Gastrocnemius medialis (tissue), 4 donors: Measurements from ENCODE around the gene PNPT1. TPM values are rescaled to one million over a fixed set of nuclear protein-coding genes. Genes with fewer than 3 reads are reported as not detected.
"Not testable (repeated sequence)": the region's sequence is repeated elsewhere in the genome, so short reads cannot be mapped to it uniquely, and the experiment has no call there.

Source experiments
- ATAC-seq, 2 donors: fragments of 150-250 bp; one replicate each; pipeline ENCODE4 v1.9.1; 2016
- DNase-seq, 2 donors: peaks; one replicate each; pipeline ENCODE4 v3.0.0-alpha.2; 2019
- H3K27ac ChIP-seq, 4 donors: fragments of 200-600 bp; sonication (generic); 1 replicate in 1 of 4; 2 replicates in 3 of 4; pipeline ENCODE4 v1.5.1; 2016 to 2018; ENCODE audit warnings: mild to moderate bottlenecking in 2 of 4, moderate library complexity in 1 of 4
- H3K27me3 ChIP-seq, 3 donors: fragments of 200-600 bp; sonication (generic) in 2 of 3; 1 replicate in 1 of 3; 2 replicates in 2 of 3; pipeline versions ENCODE4 v1.5.1 to v1.6.0; 2016 to 2019; ENCODE audit warnings: mild to moderate bottlenecking in 1 of 3, moderate library complexity in 1 of 3
- H3K36me3 ChIP-seq, 2 donors: fragments of 200-600 bp; sonication (generic) in 1 of 2; one replicate each; pipeline ENCODE4 v1.5.1; 2017 to 2018
- H3K4me1 ChIP-seq, 2 donors: fragments of 200-600 bp; sonication (generic) in 1 of 2; one replicate each; pipeline ENCODE4 v1.5.1; 2016 to 2017; ENCODE audit warnings: mild to moderate bottlenecking in 2 of 2
- H3K4me3 ChIP-seq, 4 donors: fragments of 200-600 bp; sonication (generic) in 3 of 4; 1 replicate in 1 of 4; 2 replicates in 3 of 4; pipeline ENCODE4 v1.5.1; 2016 to 2019; ENCODE audit warnings: mild to moderate bottlenecking in 2 of 4
- H3K9me3 ChIP-seq, 3 donors: fragments of 200-600 bp; sonication (generic) in 2 of 3; 1 replicate in 1 of 3; 2 replicates in 2 of 3; pipeline ENCODE4 v1.5.1; 2016 to 2019
- POLR2A ChIP-seq, 2 donors: fragments of 450-650 bp; IDR thresholded peaks; one replicate each; pipeline ENCODE4 v1.6.1; 2017; ENCODE audit warnings: antibody characterized with exemption in 2 of 2, mild to moderate bottlenecking in 2 of 2, moderate library complexity in 2 of 2
- in situ Hi-C, 4 donors: fragments of 200-750 bp; cut with MboI; loops; one replicate each; pipeline versions ENCODE4 v1.15.0 to v1.8.0; 2017; ENCODE audit warnings: low sequenced_read_pairs in 4 of 4
- intact Hi-C: fragments of 100-400 bp; cut with DNase I; formaldehyde crosslinking; loops from one replicate; pipeline ENCODE4 v1.15.1; 2023; ENCODE audit warnings: low total_unique reads
- total RNA-seq, 4 donors: library from RNA; depleted of rRNA; stranded (reverse); fragments of >200 nt; gene quantifications; one replicate each; pipeline versions ENCODE4 v1.1.0 to v1.2.3, GENCODE V29; 2016
- TF ChIP-seq, protein P1 (sequence below), 5 experiments: fragments of 450-650 bp in 3 of 5; fragments of 200-600 bp in 2 of 5; sonication (generic) in 2 of 5; IDR thresholded peaks in 4 of 5; conservative IDR thresholded peaks in 1 of 5; 1 replicate in 4 of 5; 2 replicates in 1 of 5; pipeline ENCODE4 v1.5.1; 2016 to 2019; ENCODE audit warnings: antibody characterized with exemption in 5 of 5, mild to moderate bottlenecking in 3 of 5, moderate library complexity in 3 of 5

The PNPT1 gene
- total RNA-seq, 4 donors from 2014 or later: 14.1 to 26.0 (median 20.5) TPM

GRCh38 chr2:55607717-55608116 is 85.9 kb downstream of the PNPT1 start:
- no peak overlapping the region for H3K4me3 ChIP-seq
- no peak overlapping the region for H3K27ac ChIP-seq
- intact Hi-C loops: no loop called here
- H3K27me3 ChIP-seq: no peaks in the 10 kb centered on the region
- peaks cover 10 to 16% of the 10 kb centered on the region in 2 donors for H3K4me1 ChIP-seq
- H3K9me3 ChIP-seq: no peaks in the 10 kb centered on the region
- peaks cover 0 to 10% of the 10 kb centered on the region in 2 donors for H3K36me3 ChIP-seq
- ATAC-seq (no peak), DNase-seq (no peak)
- TF ChIP-seq, protein P1, sequence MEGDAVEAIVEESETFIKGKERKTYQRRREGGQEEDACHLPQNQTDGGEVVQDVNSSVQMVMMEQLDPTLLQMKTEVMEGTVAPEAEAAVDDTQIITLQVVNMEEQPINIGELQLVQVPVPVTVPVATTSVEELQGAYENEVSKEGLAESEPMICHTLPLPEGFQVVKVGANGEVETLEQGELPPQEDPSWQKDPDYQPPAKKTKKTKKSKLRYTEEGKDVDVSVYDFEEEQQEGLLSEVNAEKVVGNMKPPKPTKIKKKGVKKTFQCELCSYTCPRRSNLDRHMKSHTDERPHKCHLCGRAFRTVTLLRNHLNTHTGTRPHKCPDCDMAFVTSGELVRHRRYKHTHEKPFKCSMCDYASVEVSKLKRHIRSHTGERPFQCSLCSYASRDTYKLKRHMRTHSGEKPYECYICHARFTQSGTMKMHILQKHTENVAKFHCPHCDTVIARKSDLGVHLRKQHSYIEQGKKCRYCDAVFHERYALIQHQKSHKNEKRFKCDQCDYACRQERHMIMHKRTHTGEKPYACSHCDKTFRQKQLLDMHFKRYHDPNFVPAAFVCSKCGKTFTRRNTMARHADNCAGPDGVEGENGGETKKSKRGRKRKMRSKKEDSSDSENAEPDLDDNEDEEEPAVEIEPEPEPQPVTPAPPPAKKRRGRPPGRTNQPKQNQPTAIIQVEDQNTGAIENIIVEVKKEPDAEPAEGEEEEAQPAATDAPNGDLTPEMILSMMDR (IDR thresholded peaks at IDR 0.05 in 4 of 5, conservative IDR thresholded peaks at IDR 0.05 in 1 of 5): no peak
- TF ChIP-seq POLR2A (IDR thresholded peaks at IDR 0.05): no peak
- in situ Hi-C loops: no loop called here

DNA sequence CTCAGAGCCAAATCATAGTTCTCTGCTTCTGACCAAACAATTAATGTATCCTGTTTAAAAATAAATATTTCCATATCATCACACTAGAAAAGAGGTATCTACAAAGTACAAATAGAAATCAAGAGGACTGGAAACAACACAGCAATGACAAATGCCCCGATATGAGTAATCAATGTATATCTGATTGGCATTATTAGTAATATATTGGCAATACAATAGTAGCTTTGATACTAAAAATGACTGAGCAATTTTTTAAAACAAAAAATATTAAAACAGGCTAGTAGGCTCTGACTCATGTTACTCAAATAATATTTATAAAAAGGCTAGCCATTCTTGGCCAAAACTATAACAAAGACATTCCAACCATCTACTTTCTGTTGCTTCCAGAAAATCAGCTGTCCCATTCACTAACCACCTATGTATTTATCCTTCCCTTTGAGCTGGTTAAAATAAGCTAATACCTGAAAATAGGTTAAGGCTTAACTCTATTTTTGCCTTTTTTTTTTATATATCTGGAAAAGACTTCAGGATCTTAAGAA is 89.5 kb downstream of the PNPT1 start:
- DNase-seq (no peak), ATAC-seq (no peak)
- H3K27ac ChIP-seq: no peak overlapping the region
- H3K9me3 ChIP-seq: no peaks in the 10 kb centered on the region
- intact Hi-C loops (no loop called here), in situ Hi-C loops (no loop called here)
- TF ChIP-seq POLR2A (IDR thresholded peaks at IDR 0.05): no peak
- TF ChIP-seq, protein P1 (IDR thresholded peaks at IDR 0.05 in 4 of 5, conservative IDR thresholded peaks at IDR 0.05 in 1 of 5): no peak
- peaks cover 0 to 8% of the 10 kb centered on the region in 2 donors for H3K36me3 ChIP-seq
- H3K27me3 ChIP-seq: no peaks in the 10 kb centered on the region
- H3K4me1 ChIP-seq: peaks cover 10 to 13% of the 10 kb centered on the region in 2 donors
- no peak overlapping the region for H3K4me3 ChIP-seq

GRCh38 chr2:55601849-55602248 is 91.8 kb downstream of the PNPT1 start:
- H3K36me3 ChIP-seq: peaks cover 0 to 27% of the 10 kb centered on the region in 2 donors
- TF ChIP-seq, protein P1 (IDR thresholded peaks at IDR 0.05 in 4 of 5, conservative IDR thresholded peaks at IDR 0.05 in 1 of 5): no peak
- no peak for TF ChIP-seq POLR2A (IDR thresholded peaks at IDR 0.05)
- no peak overlapping the region for H3K4me3 ChIP-seq
- H3K27me3 ChIP-seq: no peaks in the 10 kb centered on the region
- ATAC-seq (no peak), DNase-seq (no peak)
- H3K27ac ChIP-seq: no peak overlapping the region
- no peaks in the 10 kb centered on the region for H3K9me3 ChIP-seq
- in situ Hi-C loops (no loop called here), intact Hi-C loops (no loop called here)
- peaks cover 10 to 12% of the 10 kb centered on the region in 2 donors for H3K4me1 ChIP-seq

GRCh38 chr2:55598056-55598795 is 95.4 kb downstream of the PNPT1 start:
- ATAC-seq (no peak), DNase-seq (no peak)
- no peak overlapping the region for H3K4me3 ChIP-seq
- no peak overlapping the region for H3K27ac ChIP-seq
- no peaks in the 10 kb centered on the region for H3K9me3 ChIP-seq
- intact Hi-C loops: no loop called here
- no peaks in the 10 kb centered on the region for H3K27me3 ChIP-seq
- in situ Hi-C loops: no loop called here
- no peaks in the 10 kb centered on the region for H3K4me1 ChIP-seq
- TF ChIP-seq, protein P1 (IDR thresholded peaks at IDR 0.05 in 4 of 5, conservative IDR thresholded peaks at IDR 0.05 in 1 of 5): no peak
- no peak for TF ChIP-seq POLR2A (IDR thresholded peaks at IDR 0.05)
- H3K36me3 ChIP-seq: peaks cover 0 to 32% of the 10 kb centered on the region in 2 donors

DNA sequence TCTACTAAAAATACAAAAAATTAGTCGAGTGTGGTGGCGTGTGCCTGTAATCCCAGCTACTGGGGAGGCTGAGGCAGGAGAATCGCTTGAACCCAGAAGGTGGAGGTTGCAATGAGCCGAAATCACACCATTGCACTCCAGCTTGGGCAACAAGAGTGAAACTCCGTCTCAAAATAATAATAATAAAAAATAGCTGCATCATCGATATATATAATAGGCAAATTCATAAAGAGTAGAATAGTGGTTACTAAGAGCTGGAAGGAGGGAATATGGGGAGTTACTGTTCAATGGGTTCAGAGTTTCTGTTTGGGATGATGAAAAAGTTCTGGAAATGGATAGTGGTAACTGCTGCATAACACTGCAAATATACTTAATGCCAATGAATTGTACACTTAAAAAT is 96.8 kb downstream of the PNPT1 start:
- H3K9me3 ChIP-seq, DNase-seq, in situ Hi-C loops, H3K27ac ChIP-seq, ATAC-seq, H3K4me1 ChIP-seq, intact Hi-C loops, H3K4me3 ChIP-seq, H3K27me3 ChIP-seq: not testable (repeated sequence)
- peaks cover 0 to 28% of the 10 kb centered on the region in 2 donors for H3K36me3 ChIP-seq
